ENCODE data around the gene NDUFA8.
"Not testable (repeated sequence)": the region's sequence is repeated elsewhere in the genome, so short reads cannot be mapped to it uniquely, and the experiment has no call there.

Gene NDUFA8

DNA sequence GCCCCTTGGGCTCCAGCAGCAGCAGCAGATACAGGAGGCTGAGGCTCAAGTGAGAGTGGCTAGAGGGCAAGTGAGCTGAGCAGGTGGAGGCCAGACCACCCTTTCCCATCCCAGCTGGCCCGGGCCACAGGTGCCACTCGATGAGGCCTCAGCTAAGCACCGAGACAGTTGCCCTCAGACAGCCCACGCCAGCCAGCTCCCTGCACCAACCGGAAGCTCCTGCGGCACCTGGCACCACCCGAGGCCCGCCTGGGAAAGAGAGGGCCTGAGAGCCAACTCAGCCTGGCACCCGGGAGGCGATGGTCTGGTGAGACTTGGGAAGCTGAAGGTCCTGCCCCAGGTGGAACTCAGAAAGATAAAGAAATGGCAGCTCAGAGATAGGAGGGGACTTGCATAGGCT is 38.2 kb downstream of the NDUFA8 start:
- no peak for DNase-seq (ENCODE audit: low read depth in 3 of 3)

DNA sequence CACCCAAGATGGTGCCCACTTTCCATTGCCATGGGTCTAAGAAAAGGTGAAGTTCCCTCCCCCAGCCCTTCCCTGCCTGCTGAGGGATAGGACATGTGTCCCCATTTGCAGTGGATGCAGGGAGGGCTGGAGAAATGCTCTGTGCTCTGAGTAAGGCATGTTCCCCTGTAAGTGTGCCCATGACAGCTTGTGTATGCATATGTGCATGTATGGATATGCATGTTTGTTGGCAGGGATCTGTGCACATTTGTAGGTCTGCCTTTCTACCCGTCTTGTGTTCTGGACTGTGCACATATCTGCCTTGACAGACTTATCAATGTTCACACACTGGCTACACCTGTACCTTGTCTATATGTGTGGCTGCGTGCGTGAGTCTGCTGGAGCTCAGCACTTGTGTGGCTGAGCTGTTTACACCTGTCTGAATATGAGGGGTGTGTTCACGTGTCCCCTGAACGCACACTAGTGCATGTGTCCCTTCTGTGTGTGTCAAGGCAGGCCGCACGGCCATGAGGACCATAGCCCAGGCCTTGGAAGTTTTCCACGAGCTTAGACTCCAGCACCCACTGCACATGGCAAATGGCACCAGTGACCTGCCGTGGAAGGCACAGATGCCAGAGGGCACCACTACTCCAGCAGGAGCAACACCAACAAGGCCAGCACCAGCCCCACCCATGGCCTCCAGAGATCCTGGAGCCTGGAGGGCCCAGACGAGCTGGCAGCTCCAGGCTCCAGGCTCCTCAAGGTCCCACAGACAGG is 39.1 kb downstream of the NDUFA8 start:
- no peak for DNase-seq (ENCODE audit: low read depth in 3 of 3)

DNA sequence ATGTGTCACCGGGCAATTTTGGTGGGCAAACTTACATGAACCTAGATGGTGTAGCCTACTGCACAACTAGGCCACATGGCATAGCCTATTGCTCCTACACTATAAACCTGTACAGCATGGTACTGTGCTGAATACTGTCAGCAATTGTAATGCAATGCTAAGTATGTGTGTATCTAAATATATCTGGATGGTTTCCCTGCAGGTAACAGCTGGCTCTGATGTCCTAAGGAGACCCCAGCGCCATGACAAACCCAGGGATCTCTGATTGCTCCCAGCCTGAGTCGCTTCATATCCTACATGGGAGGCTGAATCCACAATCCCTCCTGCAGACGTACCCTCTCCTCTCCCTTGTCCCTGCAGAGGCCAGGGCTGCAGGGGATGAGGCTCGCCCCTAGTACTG is 39.9 kb downstream of the NDUFA8 start:
- no peak for DNase-seq (ENCODE audit: low read depth in 3 of 3)

DNA sequence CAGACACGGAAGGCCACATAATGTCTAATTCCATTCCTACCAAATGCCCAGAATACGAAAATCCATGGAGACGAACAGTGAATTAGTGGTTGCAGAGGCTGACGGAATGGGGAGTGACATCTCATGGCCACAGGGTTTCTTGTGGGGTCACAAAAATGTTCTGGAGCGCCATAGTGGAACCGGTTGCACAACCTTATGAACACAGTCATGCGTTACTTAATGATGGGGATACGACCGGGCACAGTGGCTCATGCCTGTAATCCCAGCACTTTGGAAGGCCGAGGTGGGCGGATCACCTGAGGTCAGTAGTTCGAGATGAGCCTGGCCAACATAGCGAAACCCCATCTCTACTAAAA is 40.4 kb downstream of the NDUFA8 start:
- no peak for DNase-seq (ENCODE audit: low read depth in 3 of 3)

DNA sequence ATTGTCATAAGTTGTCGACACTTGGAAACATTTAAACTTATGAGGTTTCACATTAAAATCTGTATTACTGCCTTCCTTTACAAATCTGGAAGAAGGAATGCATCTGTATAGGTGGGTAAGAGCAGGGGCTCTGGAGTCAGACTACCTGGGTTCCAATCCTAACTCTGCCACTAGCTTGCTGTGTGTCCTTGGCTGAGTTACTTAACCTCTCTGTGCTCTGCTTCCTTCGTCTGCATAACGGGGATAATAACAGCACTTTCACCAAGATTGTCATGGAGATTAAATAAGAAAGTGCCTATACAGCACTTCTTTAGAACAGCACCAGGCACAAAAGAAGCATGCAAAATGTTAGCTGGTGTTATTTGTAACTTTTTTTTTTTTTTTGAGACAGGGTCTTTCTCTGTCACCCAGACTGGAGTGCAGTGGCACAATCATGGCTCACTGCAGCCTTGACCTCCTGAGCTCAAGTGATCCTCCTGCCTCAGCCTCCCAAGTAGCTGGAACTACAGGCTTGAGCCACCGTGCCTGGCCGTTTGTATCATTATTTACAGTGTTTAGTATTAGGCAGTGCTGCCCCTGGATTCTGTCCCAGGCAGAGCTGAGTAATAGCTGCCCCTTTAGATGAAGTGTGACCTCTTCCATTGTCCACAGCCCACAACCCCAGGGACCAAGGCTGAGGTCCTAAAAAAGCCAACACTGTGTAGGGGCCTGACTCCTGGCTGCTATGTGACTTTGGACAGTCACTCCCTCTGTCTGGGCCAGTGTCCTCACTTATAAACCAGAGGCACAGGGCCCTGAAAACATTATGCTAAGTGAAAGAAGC is 41.0 kb downstream of the NDUFA8 start:
- DNase-seq (ENCODE audit: low read depth in 3 of 3): no peak

DNA sequence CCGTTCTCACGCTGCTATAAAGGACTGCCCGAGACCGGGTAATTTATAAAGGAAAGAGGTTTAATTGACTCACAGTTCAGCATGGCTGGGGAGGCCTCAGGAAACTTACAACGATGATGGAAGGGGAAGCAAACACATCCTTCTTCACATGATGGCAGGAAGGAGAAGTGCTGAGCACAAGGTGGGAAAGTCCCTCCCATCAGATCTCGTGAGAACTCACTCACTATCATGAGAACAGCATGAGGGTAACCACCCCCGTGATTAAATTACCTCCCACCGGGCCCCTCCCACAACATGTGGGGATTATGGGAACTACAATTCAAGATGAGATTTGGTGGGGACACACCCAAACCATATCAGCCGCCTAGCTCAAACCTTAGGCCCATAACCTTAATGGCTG is 42.3 kb downstream of the NDUFA8 start:
- not testable (repeated sequence) for DNase-seq (ENCODE audit: low read depth in 3 of 3)

DNA sequence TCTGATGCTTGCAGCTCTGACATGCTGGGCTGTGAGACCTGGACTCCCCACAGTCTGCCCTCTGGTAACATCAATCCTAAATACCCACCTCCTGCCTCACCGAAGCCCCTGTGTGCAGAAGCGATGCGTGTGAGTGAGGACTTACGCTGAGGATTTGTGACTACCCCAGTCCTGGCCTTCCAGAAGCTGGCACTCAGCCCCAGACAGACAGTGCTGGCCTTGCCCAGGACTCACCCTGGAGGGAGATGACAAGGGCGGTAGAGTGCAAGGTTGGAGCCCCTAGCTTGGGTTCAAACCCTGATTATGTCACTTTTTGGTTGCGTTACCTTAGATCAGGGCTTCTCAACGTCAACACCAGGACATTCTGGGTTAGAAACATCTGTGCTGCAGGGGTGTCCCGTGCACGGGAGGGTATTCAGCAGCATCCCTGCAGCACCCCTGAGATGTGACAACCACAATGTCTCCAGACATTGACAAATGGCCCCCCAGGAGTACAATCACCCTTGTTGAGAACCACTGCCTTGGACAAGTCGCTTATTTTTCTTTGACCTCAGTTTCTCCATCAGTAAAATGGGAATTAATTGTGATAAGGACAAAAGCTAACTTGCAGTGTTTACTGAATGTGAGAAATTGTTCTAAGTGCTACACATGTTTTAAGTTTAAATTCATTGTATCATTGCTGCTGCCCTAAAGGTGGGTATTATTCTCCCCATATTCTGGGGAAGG is 43.0 kb downstream of the NDUFA8 start:
- no peak for DNase-seq (ENCODE audit: low read depth in 3 of 3)

DNA sequence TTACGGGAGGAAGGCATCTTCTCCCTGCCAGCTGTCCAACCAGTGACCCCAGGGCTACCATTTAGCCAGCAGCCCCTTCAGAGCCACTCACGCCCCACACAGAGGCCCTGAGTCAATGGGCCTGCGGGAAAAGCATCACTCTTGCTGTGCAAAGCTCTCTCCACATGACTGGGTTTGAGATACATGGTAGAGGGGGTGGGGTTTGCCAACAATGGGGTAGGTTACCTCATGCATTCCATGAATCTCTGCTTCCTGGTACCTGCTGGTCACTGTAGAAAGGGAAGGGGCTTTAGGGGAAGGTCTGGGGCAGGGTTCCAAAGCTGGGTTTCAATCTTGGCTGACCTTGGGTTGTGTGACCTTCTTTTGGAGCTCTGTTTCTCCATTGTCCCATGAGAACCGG is 43.5 kb downstream of the NDUFA8 start:
- DNase-seq (ENCODE audit: low read depth in 3 of 3): no peak

DNA sequence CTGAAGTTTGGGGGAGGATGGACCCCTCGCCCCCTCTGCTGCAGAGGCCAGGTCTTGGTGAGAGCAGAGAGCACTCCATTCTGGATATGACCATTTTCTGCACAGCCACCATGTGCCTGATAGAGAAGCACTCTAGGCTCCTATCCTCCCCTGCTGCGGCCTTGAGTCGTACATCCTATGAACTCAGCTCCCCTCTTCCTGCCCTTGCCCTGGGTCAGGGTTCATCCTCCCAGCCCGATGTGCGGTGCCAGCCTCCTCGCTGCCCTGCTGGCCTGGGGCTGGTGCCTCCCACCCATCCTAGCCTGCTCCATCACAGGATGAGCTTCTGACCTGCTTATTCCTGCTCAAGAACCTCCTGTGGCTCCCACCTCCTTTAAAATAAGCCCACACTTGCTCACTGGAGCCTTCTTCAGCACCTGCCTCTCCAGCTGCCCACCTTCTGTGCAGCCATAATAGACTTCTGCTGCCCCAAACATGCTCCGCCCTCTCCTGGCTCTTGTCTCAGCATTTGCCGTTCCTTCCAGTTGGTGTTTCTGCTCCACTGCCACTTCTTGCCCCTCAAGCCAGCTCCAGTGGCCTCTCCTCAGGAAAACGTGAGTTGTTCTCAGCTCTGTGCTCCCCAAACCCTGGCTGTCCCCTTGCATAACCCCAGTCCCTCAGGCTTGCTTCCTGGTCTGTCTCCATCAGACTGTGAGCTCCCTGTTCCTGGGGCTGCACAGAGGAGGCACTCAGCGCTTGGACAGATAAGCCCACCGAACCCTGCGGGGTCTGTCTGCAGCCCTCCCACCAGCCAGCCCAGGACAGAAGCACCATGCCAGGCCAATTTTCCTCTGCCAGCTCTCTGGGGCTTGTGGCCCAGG is 44.2 kb downstream of the NDUFA8 start:
- DNase-seq (ENCODE audit: low read depth in 3 of 3): no peak

DNA sequence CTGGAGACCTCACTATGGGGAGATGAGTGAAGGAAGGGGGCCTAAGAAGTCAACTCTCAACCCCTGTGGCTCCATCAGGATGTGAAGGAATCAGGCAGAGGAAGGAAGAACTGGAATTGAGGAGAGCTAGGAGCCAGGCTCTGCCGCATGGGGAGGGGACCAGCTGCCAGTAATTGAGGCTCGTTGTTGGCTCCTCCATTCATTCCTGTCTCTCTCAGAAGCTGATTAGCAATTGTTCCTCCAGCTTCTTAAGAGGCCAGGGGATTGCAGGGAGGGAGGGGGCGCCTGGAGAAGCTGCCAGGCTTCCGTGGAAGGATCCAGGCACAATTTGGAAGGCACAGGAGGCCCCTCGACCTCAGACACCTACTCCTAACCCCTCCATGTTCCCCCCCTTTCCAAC is 46.0 kb downstream of the NDUFA8 start:
- DNase-seq (ENCODE audit: low read depth in 3 of 3): no peak

DNA sequence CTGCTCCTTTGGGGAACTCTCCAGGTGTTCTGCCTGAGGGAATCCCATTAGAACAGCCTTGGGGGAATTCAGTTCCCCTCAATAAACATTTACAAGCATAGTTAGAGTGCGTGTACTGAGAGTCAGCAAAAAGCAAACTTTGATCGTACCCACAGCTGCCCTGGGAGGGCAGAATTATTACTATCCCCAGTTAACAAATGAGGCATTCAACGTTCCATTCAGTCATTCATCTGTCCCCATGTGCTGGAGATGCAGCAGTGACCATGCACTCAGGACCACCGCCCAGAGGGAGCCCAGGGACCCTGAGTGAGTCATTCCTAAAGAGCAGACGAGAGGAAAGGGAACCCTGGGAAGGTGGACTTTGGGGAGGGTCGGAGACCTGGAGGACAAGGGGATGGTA is 47.3 kb downstream of the NDUFA8 start:
- no peak for DNase-seq (ENCODE audit: low read depth in 3 of 3)

DNA sequence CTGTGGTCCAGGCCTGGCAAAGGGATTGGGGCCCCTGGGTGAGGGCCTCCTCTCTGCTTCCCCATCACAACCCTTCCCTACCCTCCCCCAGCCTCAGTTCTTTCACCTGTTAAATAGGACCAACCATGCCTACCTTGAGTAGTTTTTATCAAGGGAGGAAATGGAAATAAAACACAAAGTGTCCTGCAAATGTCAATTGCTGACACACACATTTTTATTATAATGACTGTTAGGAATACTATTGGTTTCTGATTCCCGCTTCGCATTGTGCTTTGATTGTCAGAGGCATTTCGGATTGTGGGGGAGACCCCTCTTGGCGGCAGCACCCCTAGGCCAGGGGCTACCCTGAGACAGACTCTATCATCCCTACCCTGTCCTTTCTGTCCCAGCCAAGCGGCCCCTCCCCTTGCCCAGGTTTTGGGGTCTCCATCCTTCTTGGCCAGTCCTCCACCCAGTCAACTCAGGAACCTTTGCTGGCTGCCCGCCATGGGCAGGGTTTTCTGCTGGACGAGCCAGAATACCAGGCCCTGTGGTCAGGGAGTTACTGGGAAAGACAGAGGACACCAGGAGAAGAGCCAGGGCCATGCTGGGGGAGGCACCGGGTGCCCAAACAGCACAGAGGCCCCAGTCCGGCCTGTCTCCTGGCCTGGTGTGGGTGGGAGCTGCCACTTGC is 48.0 kb downstream of the NDUFA8 start:
- DNase-seq (ENCODE audit: low read depth in 3 of 3): no peak

DNA sequence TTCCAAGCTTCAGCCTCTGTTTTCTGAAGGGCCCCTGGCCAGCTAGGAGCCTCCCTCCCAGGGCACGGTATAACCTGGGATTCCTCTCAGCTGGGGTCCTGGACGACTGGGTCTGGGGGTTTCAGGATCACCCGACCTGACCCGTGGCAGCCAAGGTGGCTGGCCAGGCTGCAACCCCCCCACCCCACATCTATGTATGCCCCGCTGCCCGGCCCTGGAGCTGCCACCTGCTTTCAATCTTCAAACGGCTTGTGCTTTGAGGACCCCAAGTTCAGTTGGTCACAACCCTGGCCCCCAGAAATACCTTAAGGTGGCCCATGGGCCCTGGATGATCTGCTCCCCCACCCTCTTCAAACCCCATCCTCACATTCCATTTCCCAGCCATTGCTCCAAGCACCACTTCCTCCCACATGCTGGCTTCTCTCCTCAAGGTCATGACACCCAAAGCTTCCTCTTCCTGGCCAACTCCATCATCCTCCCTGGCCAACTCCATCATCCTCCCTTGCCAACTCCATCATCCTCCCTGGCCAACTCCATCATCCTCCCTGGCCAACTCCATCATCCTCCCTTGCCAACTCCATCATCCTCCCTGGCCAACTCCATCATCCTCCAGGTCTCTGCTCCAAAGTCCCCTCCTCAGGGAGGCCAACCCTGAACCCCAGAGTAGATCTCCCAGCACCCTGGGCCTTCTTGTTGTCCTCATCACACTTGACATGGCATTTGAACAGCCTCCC is 49.3 kb downstream of the NDUFA8 start:
- DNase-seq (ENCODE audit: low read depth in 3 of 3): no peak

DNA sequence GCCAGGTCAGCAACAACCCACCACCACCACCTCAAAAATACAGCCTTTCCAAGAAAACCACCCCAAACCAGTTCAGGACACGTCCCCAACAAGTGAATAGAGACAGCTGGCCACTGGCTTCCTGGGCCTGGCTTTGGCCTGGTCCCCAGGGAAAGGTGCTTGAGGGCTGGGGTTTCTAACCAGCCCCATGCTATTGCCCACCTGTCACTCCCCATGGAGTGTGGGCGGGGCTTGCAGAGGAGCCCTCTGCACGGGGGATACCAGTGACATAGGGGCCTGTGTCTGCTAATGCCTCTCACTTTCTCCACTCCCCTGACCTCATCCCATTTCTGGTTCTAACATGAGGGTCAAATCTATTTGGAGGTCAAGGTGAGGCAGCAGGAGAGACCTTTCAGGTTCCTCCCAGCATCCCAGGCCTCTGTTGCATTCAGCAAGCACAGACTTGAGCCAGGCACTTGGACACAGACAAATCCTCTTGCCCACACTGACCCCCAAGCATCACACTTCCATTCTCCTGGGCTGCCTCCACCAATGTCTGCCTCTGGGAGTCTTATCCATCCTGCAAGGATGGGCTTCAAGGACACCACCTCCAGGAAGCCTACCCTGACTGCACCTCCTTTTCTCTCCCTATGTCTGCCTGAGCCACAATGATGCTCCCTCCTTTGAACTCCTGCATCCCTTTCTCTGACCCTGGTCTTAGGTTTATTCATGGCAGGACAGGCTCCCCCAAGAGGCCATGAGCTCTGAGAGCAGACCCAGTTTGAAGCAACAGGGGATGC is 50.4 kb downstream of the NDUFA8 start:
- no peak for DNase-seq (ENCODE audit: low read depth in 3 of 3)

DNA sequence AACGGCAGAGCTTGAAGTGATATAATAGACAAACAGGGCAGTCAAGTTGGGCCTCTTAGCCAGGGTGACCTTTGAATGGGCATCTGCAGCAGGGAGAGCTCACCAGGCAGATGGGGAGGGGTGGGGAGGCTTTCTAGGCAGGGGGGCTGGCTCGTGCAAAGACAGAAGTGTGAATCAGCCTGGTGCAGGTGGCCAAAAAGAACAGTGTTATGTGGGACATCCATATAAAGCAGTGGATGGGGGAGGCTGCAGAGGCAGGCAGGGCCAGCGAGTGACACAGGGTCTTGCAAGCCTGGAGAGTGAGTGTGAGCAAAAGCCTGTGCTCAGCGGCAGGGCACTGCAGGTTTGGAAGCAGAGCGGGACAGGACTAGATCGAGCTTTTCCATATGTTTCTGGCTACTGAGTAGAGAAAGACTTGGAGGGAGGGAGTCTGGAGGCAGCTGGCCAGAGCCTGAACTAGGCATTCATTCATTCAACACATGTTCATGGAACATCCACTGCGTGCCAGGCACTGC is 52.2 kb downstream of the NDUFA8 start:
- no peak for DNase-seq (ENCODE audit: low read depth in 3 of 3)

DNA sequence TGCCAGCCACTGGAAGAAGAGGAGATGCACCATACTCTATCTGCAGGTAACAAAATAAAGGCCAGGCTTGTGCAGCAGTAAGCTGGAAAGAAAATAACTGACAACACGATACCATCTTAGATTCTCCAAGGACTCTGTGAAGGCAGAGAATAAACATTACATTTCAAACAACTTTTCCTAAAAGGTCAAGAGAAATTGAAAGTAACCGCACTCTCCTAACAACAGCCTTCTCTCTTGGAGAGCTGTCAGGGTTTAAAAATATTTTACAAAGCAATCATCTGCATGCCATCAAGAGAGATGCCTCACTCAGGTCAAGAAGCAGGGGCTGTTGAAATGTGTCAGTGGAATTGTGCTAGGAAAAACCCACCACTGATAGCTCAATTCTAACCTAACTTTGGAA is 53.0 kb downstream of the NDUFA8 start:
- DNase-seq (ENCODE audit: low read depth in 3 of 3): no peak

DNA sequence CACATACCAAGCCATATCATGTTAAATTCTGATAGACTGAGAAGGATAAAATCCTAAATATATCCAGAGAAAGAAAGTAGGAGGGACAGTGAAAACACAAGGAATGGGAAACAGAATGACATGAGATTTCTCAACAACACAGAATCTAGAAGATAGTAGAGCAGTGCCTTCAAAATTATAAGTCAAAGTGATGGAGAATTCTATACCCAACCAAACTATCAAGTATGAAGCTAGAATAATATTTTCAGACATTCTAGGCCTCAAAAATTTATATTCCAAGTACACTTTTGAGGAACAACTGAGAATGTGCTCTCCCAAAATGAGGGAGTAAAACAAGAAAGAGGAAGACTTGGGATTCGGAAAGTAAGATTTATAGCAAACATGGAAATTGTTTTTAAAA is 55.6 kb downstream of the NDUFA8 start:
- no peak for DNase-seq (ENCODE audit: low read depth in 3 of 3)

DNA sequence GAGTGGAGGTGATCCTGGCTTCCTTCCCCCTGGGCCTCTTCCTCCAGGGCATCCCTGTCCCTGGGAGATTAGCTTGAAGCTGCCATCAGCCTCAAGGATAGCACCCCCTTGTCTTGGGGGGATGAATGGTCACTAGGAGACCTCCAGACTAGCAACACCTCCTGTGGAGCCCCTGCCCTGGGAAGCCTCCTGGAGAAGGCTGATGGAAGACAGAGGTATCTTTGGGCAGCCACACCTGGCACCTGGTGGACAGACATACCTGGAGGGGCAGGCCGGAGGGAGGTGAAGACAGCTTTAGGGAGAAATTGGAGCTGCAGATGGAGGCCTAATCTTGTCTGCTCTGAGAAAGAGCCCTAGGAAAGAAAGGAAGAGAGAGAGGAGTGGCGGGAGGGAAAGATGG is 57.4 kb downstream of the NDUFA8 start:
- no peak for DNase-seq (ENCODE audit: low read depth in 3 of 3)

DNA sequence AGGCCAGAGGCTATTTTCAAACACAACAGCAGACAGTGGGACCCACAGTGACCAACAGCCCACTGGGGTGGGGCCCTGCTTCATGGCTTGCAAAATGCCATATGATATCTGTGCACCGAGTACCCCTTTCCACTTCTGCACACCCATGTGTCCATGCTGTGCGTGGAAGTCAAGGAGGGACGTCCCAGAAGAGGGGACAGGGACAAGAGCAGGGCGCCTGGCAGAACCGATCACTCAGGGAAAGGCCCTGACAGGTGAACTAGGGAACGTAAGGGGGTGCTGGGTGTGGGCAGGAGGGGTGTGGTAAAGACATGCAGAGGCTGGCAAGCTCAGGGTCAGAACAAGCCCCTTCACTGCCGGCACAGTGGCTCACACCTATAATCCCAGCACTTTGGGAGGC is 58.8 kb downstream of the NDUFA8 start:
- no peak for DNase-seq (ENCODE audit: low read depth in 3 of 3)
